MM.1S (cell line): Measurements from ENCODE around the gene CREB3L2.

Source experiments
- CTCF ChIP-seq: fragments of 300-600 bp; sonication (generic); IDR thresholded peaks from 2 replicates; pipeline ENCODE4 v1.5.1; 2016; ENCODE audit warnings: antibody characterized with exemption, low read length, mixed read lengths
- EZH2phosphoT487 ChIP-seq: fragments of 300-600 bp; sonication (generic); IDR thresholded peaks from 2 replicates; pipeline ENCODE4 v1.6.1; 2018; ENCODE audit warnings: antibody characterized with exemption, low read length

GRCh38 chr7:137836113-137836509, 165.8 kb downstream of the CREB3L2 start:
- TF ChIP-seq CTCF, result no peak
- no peak for TF ChIP-seq EZH2phosphoT487
